ENCODE measurements around the gene GPC4. TPM values are rescaled to one million over a fixed set of nuclear protein-coding genes. Genes with fewer than 3 reads are reported as not detected.

The GPC4 gene
- not detected in 2 replicates for total RNA-seq (2014; rRNA removed; shearing (Covaris generic); ENCODE audit: low replicate concordance)

DNA sequence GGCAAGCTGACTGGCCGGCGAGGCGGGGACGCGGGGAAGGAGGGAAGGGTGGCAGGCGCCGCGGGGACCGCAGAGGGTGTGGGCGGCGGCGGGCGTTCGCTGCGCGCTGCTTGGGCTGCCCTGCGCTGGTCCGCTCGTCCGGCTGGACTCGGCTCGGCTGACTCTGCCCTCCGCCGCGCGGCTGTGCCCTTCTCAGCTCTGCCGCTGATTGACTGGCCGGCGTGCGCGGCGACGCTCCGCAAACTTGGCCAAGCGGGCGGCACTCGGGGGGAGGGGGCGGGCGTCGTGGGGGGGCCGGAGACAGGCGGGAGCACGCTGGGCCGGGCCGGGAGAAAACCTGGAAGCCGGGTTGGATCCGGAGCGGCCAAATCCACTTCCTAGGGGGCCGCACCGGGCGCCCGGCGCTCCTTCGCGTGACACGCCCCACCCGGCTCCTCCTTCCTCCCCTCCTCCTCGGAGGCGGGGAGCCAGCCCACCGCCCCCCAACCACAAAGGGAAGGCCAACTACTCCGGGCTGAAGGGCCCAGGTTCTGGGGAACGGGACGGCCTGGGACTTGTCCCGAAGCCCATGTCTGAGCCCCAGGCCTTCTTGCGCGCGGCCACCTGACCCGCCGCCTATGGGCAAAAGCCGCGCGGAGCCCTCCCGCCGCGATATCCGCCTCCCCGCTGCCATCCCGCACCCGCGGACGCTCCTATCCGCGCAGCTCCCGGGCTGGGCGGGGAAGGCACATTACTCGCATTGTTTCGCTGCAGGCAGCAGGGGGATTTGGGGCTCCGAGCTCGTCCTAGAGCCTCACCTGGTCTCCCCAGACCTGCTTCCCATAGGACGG lies at the start of gene GPC4:
TSS of gene GPC4 (minus strand) at position 214 of the 830 bp plus-strand sequence. CDS start 524 bp downstream, outside the sequence.
- no peaks in the 10 kb centered on the region for H3K9me2 ChIP-seq (replicated peaks; ENCODE audit: insufficient read depth, low read length)
- no peak within 1 kb of the TSS for H2AFZ ChIP-seq (ENCODE audit: low read length)
- H3K4me1 ChIP-seq (ENCODE audit: low read length) = no peaks in the 10 kb centered on the region
- no peaks in the 10 kb centered on the region for H3K27me3 ChIP-seq (ENCODE audit: low read length)
- H3K27ac ChIP-seq (ENCODE audit: low read length) = no peak within 1 kb of the TSS
- H3K4me2 ChIP-seq (ENCODE audit: low read depth, low read length, poor library complexity, severe bottlenecking) = no peak within 1 kb of the TSS
- no peak for DNase-seq
- H3K4me3 ChIP-seq (ENCODE audit: low read length) = no peak within 1 kb of the TSS
- no peaks in the 10 kb centered on the region for H4K20me1 ChIP-seq (ENCODE audit: insufficient read depth, low read depth, low read length)
- no peak within 1 kb of the TSS for H3K9ac ChIP-seq (ENCODE audit: low read length)
- H3K9me3 ChIP-seq (ENCODE audit: low read length) = no peaks in the 10 kb centered on the region
- H3K36me3 ChIP-seq (ENCODE audit: insufficient read depth, low read length) = no peaks in the 10 kb centered on the region
- no peaks in the 10 kb centered on the region for H3K79me2 ChIP-seq (ENCODE audit: low read length)

GRCh38 chrX:133461231-133461630 lies 45.9 kb upstream of the GPC4 start:
- Histone ChIP-seq H3K9me3 (ENCODE audit: low read length) (no peaks in the 10 kb centered on the region), H3K4me3 (ENCODE audit: low read length) (no peak overlapping the region), H3K36me3 (ENCODE audit: insufficient read depth, low read length) (no peaks in the 10 kb centered on the region), H2AFZ (ENCODE audit: low read length) (no peak overlapping the region), H3K4me1 (ENCODE audit: low read length) (no peaks in the 10 kb centered on the region), H3K27ac (ENCODE audit: low read length) (no peak overlapping the region), H4K20me1 (ENCODE audit: insufficient read depth, low read depth, low read length) (no peaks in the 10 kb centered on the region), H3K27me3 (ENCODE audit: low read length) (no peaks in the 10 kb centered on the region), H3K4me2 (ENCODE audit: low read depth, low read length, poor library complexity, severe bottlenecking) (no peak overlapping the region), H3K9ac (ENCODE audit: low read length) (no peak overlapping the region), H3K9me2 (replicated peaks; ENCODE audit: insufficient read depth, low read length) (no peaks in the 10 kb centered on the region), H3K79me2 (ENCODE audit: low read length) (no peaks in the 10 kb centered on the region)
- DNase-seq = no peak

- no peaks in the 10 kb centered on the region for H4K20me1 ChIP-seq (ENCODE audit: insufficient read depth, low read depth, low read length)
- no peak overlapping the region for H3K4me2 ChIP-seq (ENCODE audit: low read depth, low read length, poor library complexity, severe bottlenecking)
- no peaks in the 10 kb centered on the region for H3K9me3 ChIP-seq (ENCODE audit: low read length)
- no peaks in the 10 kb centered on the region for H3K36me3 ChIP-seq (ENCODE audit: insufficient read depth, low read length)
- no peak for DNase-seq
- no peak overlapping the region for H3K4me3 ChIP-seq (ENCODE audit: low read length)
- no peaks in the 10 kb centered on the region for H3K4me1 ChIP-seq (ENCODE audit: low read length)
- no peak overlapping the region for H3K9ac ChIP-seq (ENCODE audit: low read length)
- H3K27me3 ChIP-seq (ENCODE audit: low read length) = no peaks in the 10 kb centered on the region
- no peaks in the 10 kb centered on the region for H3K9me2 ChIP-seq (replicated peaks; ENCODE audit: insufficient read depth, low read length)
- H2AFZ ChIP-seq (ENCODE audit: low read length) = no peak overlapping the region
- H3K27ac ChIP-seq (ENCODE audit: low read length) = no peak overlapping the region
- H3K79me2 ChIP-seq (ENCODE audit: low read length) = no peaks in the 10 kb centered on the region
Observed at GRCh38 chrX:133454924-133455323, 39.6 kb upstream of the GPC4 start.

- Histone ChIP-seq H3K9me2 (replicated peaks; ENCODE audit: insufficient read depth, low read length) (no peaks in the 10 kb centered on the region), H3K9ac (ENCODE audit: low read length) (no peak overlapping the region), H3K4me2 (ENCODE audit: low read depth, low read length, poor library complexity, severe bottlenecking) (no peak overlapping the region), H3K36me3 (ENCODE audit: insufficient read depth, low read length) (no peaks in the 10 kb centered on the region), H3K79me2 (ENCODE audit: low read length) (no peaks in the 10 kb centered on the region), H3K27me3 (ENCODE audit: low read length) (no peaks in the 10 kb centered on the region), H3K4me3 (ENCODE audit: low read length) (no peak overlapping the region), H3K9me3 (ENCODE audit: low read length) (no peaks in the 10 kb centered on the region), H4K20me1 (ENCODE audit: insufficient read depth, low read depth, low read length) (no peaks in the 10 kb centered on the region), H3K4me1 (ENCODE audit: low read length) (no peaks in the 10 kb centered on the region), H3K27ac (ENCODE audit: low read length) (no peak overlapping the region), H2AFZ (ENCODE audit: low read length) (no peak overlapping the region)
- no peak for DNase-seq
Observed at GRCh38 chrX:133454491-133454914, 39.2 kb upstream of the GPC4 start.

GRCh38 chrX:133448512-133449076 lies 33.3 kb upstream of the GPC4 start:
- Histone ChIP-seq H3K4me1 (ENCODE audit: low read length) (no peaks in the 10 kb centered on the region), H3K36me3 (ENCODE audit: insufficient read depth, low read length) (no peaks in the 10 kb centered on the region), H3K9ac (ENCODE audit: low read length) (no peak overlapping the region), H3K4me3 (ENCODE audit: low read length) (no peak overlapping the region), H3K4me2 (ENCODE audit: low read depth, low read length, poor library complexity, severe bottlenecking) (no peak overlapping the region), H3K79me2 (ENCODE audit: low read length) (no peaks in the 10 kb centered on the region), H3K27ac (ENCODE audit: low read length) (no peak overlapping the region), H3K9me3 (ENCODE audit: low read length) (no peaks in the 10 kb centered on the region), H3K9me2 (replicated peaks; ENCODE audit: insufficient read depth, low read length) (no peaks in the 10 kb centered on the region), H2AFZ (ENCODE audit: low read length) (no peak overlapping the region), H4K20me1 (ENCODE audit: insufficient read depth, low read depth, low read length) (no peaks in the 10 kb centered on the region), H3K27me3 (ENCODE audit: low read length) (no peaks in the 10 kb centered on the region)
- no peak for DNase-seq

- H3K4me1 ChIP-seq (ENCODE audit: low read length) = no peaks in the 10 kb centered on the region
- H3K79me2 ChIP-seq (ENCODE audit: low read length) = no peaks in the 10 kb centered on the region
- H3K4me2 ChIP-seq (ENCODE audit: low read depth, low read length, poor library complexity, severe bottlenecking) = no peak overlapping the region
- no peaks in the 10 kb centered on the region for H4K20me1 ChIP-seq (ENCODE audit: insufficient read depth, low read depth, low read length)
- no peak overlapping the region for H3K4me3 ChIP-seq (ENCODE audit: low read length)
- no peaks in the 10 kb centered on the region for H3K9me2 ChIP-seq (replicated peaks; ENCODE audit: insufficient read depth, low read length)
- H3K36me3 ChIP-seq (ENCODE audit: insufficient read depth, low read length) = no peaks in the 10 kb centered on the region
- H2AFZ ChIP-seq (ENCODE audit: low read length) = no peak overlapping the region
- no peak overlapping the region for H3K9ac ChIP-seq (ENCODE audit: low read length)
- H3K9me3 ChIP-seq (ENCODE audit: low read length) = no peaks in the 10 kb centered on the region
- H3K27me3 ChIP-seq (ENCODE audit: low read length) = no peaks in the 10 kb centered on the region
- no peak overlapping the region for H3K27ac ChIP-seq (ENCODE audit: low read length)
- no peak for DNase-seq
Observed at GRCh38 chrX:133444952-133445831, 29.9 kb upstream of the GPC4 start.

DNA sequence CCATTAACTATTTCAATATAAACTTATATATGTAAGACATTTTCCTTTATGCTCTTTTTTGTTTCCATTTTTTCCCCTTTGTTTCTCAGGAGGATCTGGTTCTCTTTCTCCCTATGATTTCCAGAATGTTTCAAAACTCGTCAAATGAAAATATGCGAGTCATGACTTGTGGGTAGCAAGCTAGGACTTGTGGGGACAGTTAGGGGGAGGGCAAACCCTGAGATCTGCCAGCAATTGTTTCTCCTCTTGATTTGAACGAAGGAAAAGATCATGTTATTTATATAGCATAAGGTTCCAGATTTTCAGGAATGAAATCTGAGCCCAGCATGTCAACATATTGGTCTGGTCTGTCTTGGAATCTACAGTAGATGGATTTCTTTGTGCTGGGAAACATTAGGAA lies 28.9 kb upstream of the GPC4 start:
- no peaks in the 10 kb centered on the region for H3K9me2 ChIP-seq (replicated peaks; ENCODE audit: insufficient read depth, low read length)
- H3K27me3 ChIP-seq (ENCODE audit: low read length) = no peaks in the 10 kb centered on the region
- no peak overlapping the region for H2AFZ ChIP-seq (ENCODE audit: low read length)
- no peaks in the 10 kb centered on the region for H4K20me1 ChIP-seq (ENCODE audit: insufficient read depth, low read depth, low read length)
- H3K4me2 ChIP-seq (ENCODE audit: low read depth, low read length, poor library complexity, severe bottlenecking) = no peak overlapping the region
- H3K79me2 ChIP-seq (ENCODE audit: low read length) = no peaks in the 10 kb centered on the region
- no peaks in the 10 kb centered on the region for H3K36me3 ChIP-seq (ENCODE audit: insufficient read depth, low read length)
- H3K4me3 ChIP-seq (ENCODE audit: low read length) = no peak overlapping the region
- no peaks in the 10 kb centered on the region for H3K9me3 ChIP-seq (ENCODE audit: low read length)
- H3K9ac ChIP-seq (ENCODE audit: low read length) = no peak overlapping the region
- no peaks in the 10 kb centered on the region for H3K4me1 ChIP-seq (ENCODE audit: low read length)
- DNase-seq = no peak
- no peak overlapping the region for H3K27ac ChIP-seq (ENCODE audit: low read length)

GRCh38 chrX:133440797-133441163 lies 25.5 kb upstream of the GPC4 start:
- H4K20me1 ChIP-seq (ENCODE audit: insufficient read depth, low read depth, low read length) = no peaks in the 10 kb centered on the region
- no peak overlapping the region for H3K4me2 ChIP-seq (ENCODE audit: low read depth, low read length, poor library complexity, severe bottlenecking)
- no peak overlapping the region for H3K4me3 ChIP-seq (ENCODE audit: low read length)
- no peaks in the 10 kb centered on the region for H3K27me3 ChIP-seq (ENCODE audit: low read length)
- DNase-seq = no peak
- H3K36me3 ChIP-seq (ENCODE audit: insufficient read depth, low read length) = no peaks in the 10 kb centered on the region
- no peak overlapping the region for H3K9ac ChIP-seq (ENCODE audit: low read length)
- no peak overlapping the region for H2AFZ ChIP-seq (ENCODE audit: low read length)
- H3K27ac ChIP-seq (ENCODE audit: low read length) = no peak overlapping the region
- no peaks in the 10 kb centered on the region for H3K4me1 ChIP-seq (ENCODE audit: low read length)
- no peaks in the 10 kb centered on the region for H3K9me3 ChIP-seq (ENCODE audit: low read length)
- no peaks in the 10 kb centered on the region for H3K79me2 ChIP-seq (ENCODE audit: low read length)
- no peaks in the 10 kb centered on the region for H3K9me2 ChIP-seq (replicated peaks; ENCODE audit: insufficient read depth, low read length)
